GM19397 (cell line): ENCODE measurements around the gene HBM.
"Not testable (repeated sequence)": the region's sequence is repeated elsewhere in the genome, so short reads cannot be mapped to it uniquely, and the experiment has no call there.

Experiments
- ATAC-seq: cut with Tn5 transposase; IDR thresholded peaks from one replicate; pipeline ENCODE4 v1.9.1; 2021; ENCODE audit warnings: mild to moderate bottlenecking, moderate library complexity; ENCODE audit not compliant: unreplicated experiment

HBM gene

DNA sequence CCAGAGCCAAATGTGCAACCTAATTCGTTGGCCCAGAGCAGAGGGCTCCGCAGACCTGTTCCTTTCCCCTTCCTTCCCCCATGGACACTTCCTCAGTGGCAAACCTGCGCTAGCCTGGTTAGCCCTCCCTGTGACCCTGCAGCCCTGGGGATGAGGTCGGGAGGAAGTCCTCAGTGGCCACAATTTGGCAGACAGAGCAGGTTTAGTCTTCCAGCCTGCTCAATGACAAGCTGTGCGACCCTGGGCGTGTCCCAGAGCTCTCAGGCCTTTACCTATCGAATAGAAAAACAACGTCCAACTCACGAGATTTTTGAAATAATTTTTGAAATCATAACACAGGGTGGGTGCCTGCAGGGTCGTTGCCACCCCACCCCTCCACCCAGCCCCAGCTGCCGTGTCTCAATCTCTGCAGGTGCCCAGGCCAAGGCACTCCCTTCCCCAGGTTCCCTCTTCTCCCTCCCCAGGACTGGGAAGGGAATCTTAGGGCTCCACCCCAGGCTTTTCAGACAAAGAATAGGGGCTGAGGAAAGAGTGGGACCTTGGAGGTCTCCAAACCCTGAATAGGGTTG, 1.4 kb downstream of the HBM start:
- ATAC-seq, result no peak

- ATAC-seq, result no peak
Measured at GRCh38 chr16:168424-168823, 2.6 kb downstream of the HBM start.

GRCh38 chr16:169014-169413, 3.2 kb downstream of the HBM start:
- ATAC-seq, result no peak

DNA sequence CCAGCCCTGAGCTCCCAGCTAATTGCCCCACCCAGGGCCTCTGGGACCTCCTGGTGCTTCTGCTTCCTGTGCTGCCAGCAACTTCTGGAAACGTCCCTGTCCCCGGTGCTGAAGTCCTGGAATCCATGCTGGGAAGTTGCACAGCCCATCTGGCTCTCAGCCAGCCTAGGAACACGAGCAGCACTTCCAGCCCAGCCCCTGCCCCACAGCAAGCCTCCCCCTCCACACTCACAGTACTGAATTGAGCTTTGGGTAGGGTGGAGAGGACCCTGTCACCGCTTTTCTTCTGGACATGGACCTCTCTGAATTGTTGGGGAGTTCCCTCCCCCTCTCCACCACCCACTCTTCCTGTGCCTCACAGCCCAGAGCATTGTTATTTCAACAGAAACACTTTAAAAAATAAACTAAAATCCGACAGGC, 4.3 kb downstream of the HBM start:
- not testable (repeated sequence) for ATAC-seq

GRCh38 chr16:170788-171187, 5.0 kb downstream of the HBM start:
- no peak for ATAC-seq

GRCh38 chr16:172374-172941, 6.7 kb downstream of the HBM start, which contains the start of gene HBA2:
Gene HBA2, plus strand, starts transcription at chr16:172876. Its CDS starts 37 bp downstream, at chr16:172913.
- not testable (repeated sequence) for ATAC-seq

DNA sequence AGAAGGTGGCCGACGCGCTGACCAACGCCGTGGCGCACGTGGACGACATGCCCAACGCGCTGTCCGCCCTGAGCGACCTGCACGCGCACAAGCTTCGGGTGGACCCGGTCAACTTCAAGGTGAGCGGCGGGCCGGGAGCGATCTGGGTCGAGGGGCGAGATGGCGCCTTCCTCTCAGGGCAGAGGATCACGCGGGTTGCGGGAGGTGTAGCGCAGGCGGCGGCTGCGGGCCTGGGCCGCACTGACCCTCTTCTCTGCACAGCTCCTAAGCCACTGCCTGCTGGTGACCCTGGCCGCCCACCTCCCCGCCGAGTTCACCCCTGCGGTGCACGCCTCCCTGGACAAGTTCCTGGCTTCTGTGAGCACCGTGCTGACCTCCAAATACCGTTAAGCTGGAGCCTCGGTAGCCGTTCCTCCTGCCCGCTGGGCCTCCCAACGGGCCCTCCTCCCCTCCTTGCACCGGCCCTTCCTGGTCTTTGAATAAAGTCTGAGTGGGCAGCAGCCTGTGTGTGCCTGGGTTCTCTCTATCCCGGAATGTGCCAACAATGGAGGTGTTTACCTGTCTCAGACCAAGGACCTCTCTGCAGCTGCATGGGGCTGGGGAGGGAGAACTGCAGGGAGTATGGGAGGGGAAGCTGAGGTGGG, 7.6 kb downstream of the HBM start:
- not testable (repeated sequence) for ATAC-seq

GRCh38 chr16:173928-174769, 8.4 kb downstream of the HBM start:
- not testable (repeated sequence) for ATAC-seq

GRCh38 chr16:175011-175949, 9.5 kb downstream of the HBM start:
- no peak for ATAC-seq

GRCh38 chr16:176006-176405, 10.2 kb downstream of the HBM start:
- ATAC-seq, result not testable (repeated sequence)

GRCh38 chr16:176477-177382, 11.0 kb downstream of the HBM start, which contains the start of gene HBA1:
Gene HBA1, plus strand, starts transcription at chr16:176680. Its CDS starts 37 bp downstream, at chr16:176717.
- ATAC-seq, result not testable (repeated sequence)

DNA sequence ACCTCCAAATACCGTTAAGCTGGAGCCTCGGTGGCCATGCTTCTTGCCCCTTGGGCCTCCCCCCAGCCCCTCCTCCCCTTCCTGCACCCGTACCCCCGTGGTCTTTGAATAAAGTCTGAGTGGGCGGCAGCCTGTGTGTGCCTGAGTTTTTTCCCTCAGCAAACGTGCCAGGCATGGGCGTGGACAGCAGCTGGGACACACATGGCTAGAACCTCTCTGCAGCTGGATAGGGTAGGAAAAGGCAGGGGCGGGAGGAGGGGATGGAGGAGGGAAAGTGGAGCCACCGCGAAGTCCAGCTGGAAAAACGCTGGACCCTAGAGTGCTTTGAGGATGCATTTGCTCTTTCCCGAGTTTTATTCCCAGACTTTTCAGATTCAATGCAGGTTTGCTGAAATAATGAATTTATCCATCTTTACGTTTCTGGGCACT, 11.6 kb downstream of the HBM start:
- ATAC-seq, result no peak

- ATAC-seq, result no peak
Measured at GRCh38 chr16:177981-178667, 12.3 kb downstream of the HBM start.

DNA sequence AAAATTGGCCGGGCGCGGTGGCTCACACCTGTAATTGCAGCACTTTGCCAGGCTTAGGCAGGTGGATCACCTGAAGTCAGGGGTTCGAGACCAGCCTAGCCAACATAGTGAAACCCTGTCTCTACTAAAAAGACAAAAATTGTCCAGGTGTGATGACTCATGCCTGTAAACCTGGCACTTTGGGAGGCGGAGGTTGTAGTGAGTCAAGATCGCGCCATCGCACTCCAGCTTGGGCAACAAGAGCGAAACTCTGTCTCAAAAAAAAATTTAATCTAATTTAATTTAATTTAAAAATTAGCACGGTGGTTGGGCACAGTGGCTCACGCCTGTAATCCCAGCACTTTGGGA, 12.9 kb downstream of the HBM start:
- ATAC-seq, result no peak

- no peak for ATAC-seq
Measured at GRCh38 chr16:179211-180092, 13.7 kb downstream of the HBM start.

GRCh38 chr16:180101-180675, 14.4 kb downstream of the HBM start, which contains the start of gene HBQ1:
Gene HBQ1, plus strand, starts transcription at chr16:180459. Its CDS starts 28 bp downstream, at chr16:180487.
- ATAC-seq, result no peak
